PC-3 (cell line): ENCODE results near the gene LRRC28. TPM values are rescaled to one million over a fixed set of nuclear protein-coding genes. Genes with fewer than 3 reads are reported as not detected.

Source experiments
- ATAC-seq: fragments of 200-7000 bp; cut with Tn5 transposase; 2 replicates; pipeline ENCODE4 v1.9.1; 2020; ENCODE audit warnings: mild to moderate bottlenecking, moderate library complexity
- BruUV-seq: library from RNA; stranded (reverse); fragments of 400-500 nt; replicated peaks from 2 replicates; lab custom pipeline; 2021; lab: Mats Ljungman, UMichigan
- CTCF ChIA-PET: fragments of 300-600 bp; sonication (Branson Sonifier 250); formaldehyde crosslinking; loops from one replicate; lab custom pipeline; 2022; ENCODE audit warnings: antibody characterized with exemption; lab: Charles Lee
- POLR2A ChIA-PET: fragments of 300-600 bp; sonication (Branson Sonifier 250); formaldehyde crosslinking; loops from one replicate; lab custom pipeline; 2022; ENCODE audit warnings: antibody characterized with exemption; ENCODE audit not compliant: unreplicated experiment; lab: Charles Lee
- DNase-seq: peaks from one replicate; pipeline ENCODE4 v3.0.0-alpha.2; 2015
- H2AFZ ChIP-seq: fragments of 300-600 bp; sonication (generic); 2 replicates; pipeline ENCODE4 v1.6.0; 2016; ENCODE audit warnings: antibody characterized with exemption, low read length
- H3F3A ChIP-seq: fragments of 300-600 bp; sonication (generic); one replicate; pipeline ENCODE4 v1.6.0; 2017; ENCODE audit warnings: antibody characterized with exemption, low read length, control low read depth, mild to moderate bottlenecking; ENCODE audit not compliant: unreplicated experiment
- H3K27ac ChIP-seq: fragments of 300-600 bp; sonication (generic); 2 replicates; pipeline ENCODE4 v1.5.1; 2016; ENCODE audit warnings: mild to moderate bottlenecking, low read length
- H3K27me3 ChIP-seq: fragments of 300-600 bp; sonication (generic); 2 replicates; pipeline ENCODE4 v1.6.1; 2016; ENCODE audit warnings: low read length, mixed read lengths
- H3K36me3 ChIP-seq: fragments of 300-600 bp; sonication (generic); 2 replicates; pipeline ENCODE4 v1.6.1; 2016; ENCODE audit warnings: low read depth, mixed run types, low read length, mixed read lengths
- H3K4me1 ChIP-seq: fragments of 300-600 bp; sonication (generic); 2 replicates; pipeline ENCODE4 v1.5.1; 2016; ENCODE audit warnings: low read length; ENCODE audit not compliant: insufficient read depth
- H3K4me2 ChIP-seq: fragments of 300-600 bp; sonication (generic); 2 replicates; pipeline ENCODE4 v1.6.0; 2016; ENCODE audit warnings: low read length
- H3K4me3 ChIP-seq: fragments of 300-600 bp; sonication (generic); 2 replicates; pipeline ENCODE4 v1.5.1; 2016; ENCODE audit warnings: mild to moderate bottlenecking, low read length, mixed read lengths
- H3K79me2 ChIP-seq: fragments of 300-600 bp; sonication (generic); 2 replicates; pipeline ENCODE4 v1.6.1; 2017; ENCODE audit warnings: low read length, mixed read lengths
- H3K9ac ChIP-seq: fragments of 300-600 bp; sonication (generic); 2 replicates; pipeline ENCODE4 v1.6.0; 2016; ENCODE audit warnings: mild to moderate bottlenecking, low read length
- H3K9me2 ChIP-seq: fragments of 300-600 bp; sonication (generic); replicated peaks from 2 replicates; pipeline ENCODE4 v1.6.1; 2016; ENCODE audit warnings: mixed run types, low read length, mixed read lengths
- H3K9me3 ChIP-seq: fragments of 300-600 bp; sonication (generic); 2 replicates; pipeline ENCODE4 v1.6.1; 2016; ENCODE audit warnings: low read length, mixed read lengths
- H4K20me1 ChIP-seq: fragments of 300-600 bp; sonication (generic); 2 replicates; pipeline ENCODE4 v1.6.1; 2016; ENCODE audit warnings: low read length, mixed read lengths
- EZH2 ChIP-seq: fragments of 300-600 bp; sonication (generic); IDR thresholded peaks from one replicate; pipeline ENCODE4 v1.6.1; 2017; ENCODE audit warnings: antibody characterized with exemption, mild to moderate bottlenecking, low read length; ENCODE audit not compliant: unreplicated experiment
- EZH2phosphoT487 ChIP-seq: fragments of 300-600 bp; sonication (generic); IDR thresholded peaks from 2 replicates; pipeline ENCODE4 v1.6.1; 2018; ENCODE audit warnings: mild to moderate bottlenecking, antibody characterized with exemption, low read length, borderline replicate concordance
- intact Hi-C: fragments of 100-400 bp; cut with micrococcal nuclease; formaldehyde crosslinking; loops from 2 replicates; pipeline ENCODE4 v1.9.0; 2023
- total RNA-seq: library from RNA; depleted of rRNA; stranded (reverse); fragments of >200 nt; gene quantifications from 2 replicates; pipeline ENCODE4 v1.2.3, GENCODE V29; 2014
- TF ChIP-seq, protein P1 (sequence below): fragments of 300-600 bp; sonication (generic); conservative IDR thresholded peaks from 2 replicates; pipeline ENCODE4 v1.5.1; 2017; ENCODE audit warnings: antibody characterized with exemption, low read depth, mild to moderate bottlenecking, low read length

LRRC28 gene
- total RNA-seq, 1 experiment from 2014 or later, result 10.6 TPM

DNA sequence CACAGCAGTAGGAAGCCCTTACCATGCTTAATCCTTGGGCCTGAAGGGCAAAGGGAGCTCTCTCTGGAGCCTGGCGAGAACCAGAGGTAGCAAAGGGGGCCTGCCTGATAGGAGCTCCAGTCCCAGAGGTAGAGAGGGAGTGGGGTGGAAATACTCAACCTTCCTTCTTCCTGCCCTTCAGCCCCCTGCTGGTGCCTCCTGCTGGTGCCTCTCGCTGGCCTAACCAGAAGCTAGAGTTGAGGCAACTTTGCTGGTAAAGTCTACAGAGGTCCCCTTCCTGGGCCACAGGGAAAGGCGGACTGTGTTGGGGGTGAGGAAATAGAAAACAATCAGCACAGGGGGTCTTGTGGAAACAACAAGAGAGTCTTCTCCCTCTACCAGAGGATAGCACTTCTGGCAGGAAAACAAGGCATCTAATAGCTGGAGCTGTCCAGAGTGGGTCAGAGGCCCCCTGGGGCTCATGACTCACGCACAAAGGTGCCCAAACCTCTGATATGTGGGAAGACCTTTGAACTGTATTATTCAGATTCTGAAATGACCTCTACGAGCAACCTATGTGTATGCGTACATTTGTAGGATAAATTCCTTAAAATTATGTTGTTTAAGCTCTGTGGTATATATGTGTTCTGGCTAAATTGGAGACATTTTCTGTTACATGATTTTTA is 133.9 kb downstream of the LRRC28 start:
- Histone ChIP-seq H3K4me1 (peaks cover 10% of the 10 kb centered on the region; the same call in 1 of the 2 replicates), H3K27ac (no peak overlapping the region), H2AFZ (no peak overlapping the region), H3K9ac (no peak overlapping the region), H3K36me3 (no peaks in the 10 kb centered on the region), H3F3A (no peaks in the 10 kb centered on the region), H4K20me1 (no peaks in the 10 kb centered on the region), H3K9me2 (no peaks in the 10 kb centered on the region), H3K79me2 (no peaks in the 10 kb centered on the region), H3K4me2 (no peak overlapping the region), H3K9me3 (no peaks in the 10 kb centered on the region), H3K4me3 (no peak overlapping the region), H3K27me3 (no peaks in the 10 kb centered on the region)
- CTCF ChIA-PET, result no interaction called here
- TF ChIP-seq EZH2, result no peak
- TF ChIP-seq EZH2phosphoT487, result no peak
- TF ChIP-seq, protein P1, sequence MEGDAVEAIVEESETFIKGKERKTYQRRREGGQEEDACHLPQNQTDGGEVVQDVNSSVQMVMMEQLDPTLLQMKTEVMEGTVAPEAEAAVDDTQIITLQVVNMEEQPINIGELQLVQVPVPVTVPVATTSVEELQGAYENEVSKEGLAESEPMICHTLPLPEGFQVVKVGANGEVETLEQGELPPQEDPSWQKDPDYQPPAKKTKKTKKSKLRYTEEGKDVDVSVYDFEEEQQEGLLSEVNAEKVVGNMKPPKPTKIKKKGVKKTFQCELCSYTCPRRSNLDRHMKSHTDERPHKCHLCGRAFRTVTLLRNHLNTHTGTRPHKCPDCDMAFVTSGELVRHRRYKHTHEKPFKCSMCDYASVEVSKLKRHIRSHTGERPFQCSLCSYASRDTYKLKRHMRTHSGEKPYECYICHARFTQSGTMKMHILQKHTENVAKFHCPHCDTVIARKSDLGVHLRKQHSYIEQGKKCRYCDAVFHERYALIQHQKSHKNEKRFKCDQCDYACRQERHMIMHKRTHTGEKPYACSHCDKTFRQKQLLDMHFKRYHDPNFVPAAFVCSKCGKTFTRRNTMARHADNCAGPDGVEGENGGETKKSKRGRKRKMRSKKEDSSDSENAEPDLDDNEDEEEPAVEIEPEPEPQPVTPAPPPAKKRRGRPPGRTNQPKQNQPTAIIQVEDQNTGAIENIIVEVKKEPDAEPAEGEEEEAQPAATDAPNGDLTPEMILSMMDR, result peak; percentile 31; the same call in 1 of the 2 replicates
- BruUV-seq, result no TSS peak
- ATAC-seq (no peak), DNase-seq (no peak)
- intact Hi-C loops, result no loop called here
- POLR2A ChIA-PET, result interaction anchor here (0.5 kb wide), 1 partner anchor 40 kb away, joined by 3 read pairs; no protein-coding TSS in a partner anchor

DNA sequence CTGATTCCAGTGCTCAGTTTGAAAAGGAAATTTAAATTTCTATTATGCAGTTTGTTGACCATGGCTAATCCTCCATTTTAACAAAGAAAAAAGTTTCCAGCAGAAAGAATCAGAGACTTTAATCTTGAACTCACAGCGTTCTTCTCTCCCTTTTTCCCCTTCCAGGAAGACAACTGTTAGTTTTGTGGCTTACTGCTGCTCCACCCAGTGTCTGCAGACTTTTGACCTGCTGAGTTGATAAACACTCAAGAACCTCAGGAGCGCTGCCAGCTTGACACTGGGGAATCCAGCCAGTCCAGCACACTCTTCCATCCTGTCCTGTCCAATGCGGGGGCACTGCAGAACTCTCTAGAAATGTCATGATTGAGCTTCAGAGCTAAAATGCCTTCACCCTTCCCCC is 134.6 kb downstream of the LRRC28 start:
- Histone ChIP-seq H3F3A (no peaks in the 10 kb centered on the region), H4K20me1 (no peaks in the 10 kb centered on the region), H2AFZ (no peak overlapping the region), H3K4me2 (no peak overlapping the region), H3K27ac (no peak overlapping the region), H3K9me2 (no peaks in the 10 kb centered on the region), H3K9me3 (no peaks in the 10 kb centered on the region), H3K4me1 (peaks cover 10% of the 10 kb centered on the region; the same call in 1 of the 2 replicates), H3K79me2 (no peaks in the 10 kb centered on the region), H3K4me3 (no peak overlapping the region), H3K9ac (no peak overlapping the region), H3K36me3 (no peaks in the 10 kb centered on the region), H3K27me3 (no peaks in the 10 kb centered on the region)
- TF ChIP-seq EZH2 (no peak), EZH2phosphoT487 (no peak)
- TF ChIP-seq, protein P1, result no peak
- BruUV-seq, result no TSS peak
- ATAC-seq, result peak; percentile 35; the same call in 1 of the 2 replicates
- ChIA-PET CTCF (no interaction called here), POLR2A (interaction anchor here (0.5 kb wide), 1 partner anchor 39 kb away, joined by 3 read pairs; no protein-coding TSS in a partner anchor)
- intact Hi-C loops, result no loop called here
- DNase-seq, result peak; percentile 11

DNA sequence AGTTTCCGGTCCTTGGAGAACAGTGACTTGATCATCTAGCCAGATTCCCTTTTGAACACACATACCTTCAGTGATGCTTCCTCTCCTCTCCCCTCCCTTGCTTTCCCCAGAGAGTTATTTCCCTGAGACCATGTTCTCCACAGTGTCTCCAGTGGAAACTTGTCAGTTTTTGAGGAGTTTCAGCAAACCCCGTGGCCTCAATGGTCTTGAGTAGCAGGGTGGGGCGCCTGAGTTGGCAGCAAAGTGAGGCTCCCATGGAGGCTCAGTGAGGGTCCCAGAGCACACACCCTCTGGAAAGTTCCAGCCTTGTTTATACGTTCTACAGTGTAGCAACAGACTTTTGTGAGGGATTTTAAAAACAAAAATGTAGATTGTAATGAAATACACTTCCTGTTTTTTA is 135.1 kb downstream of the LRRC28 start:
- Histone ChIP-seq H3K36me3 (no peaks in the 10 kb centered on the region), H3K9me2 (no peaks in the 10 kb centered on the region), H4K20me1 (no peaks in the 10 kb centered on the region), H3K9ac (no peak overlapping the region), H3K4me1 (peaks cover 10% of the 10 kb centered on the region; the same call in 1 of the 2 replicates), H3K27me3 (no peaks in the 10 kb centered on the region), H2AFZ (no peak overlapping the region), H3K4me2 (no peak overlapping the region), H3K9me3 (no peaks in the 10 kb centered on the region), H3K4me3 (no peak overlapping the region), H3F3A (no peaks in the 10 kb centered on the region), H3K79me2 (no peaks in the 10 kb centered on the region), H3K27ac (no peak overlapping the region)
- no peak for DNase-seq
- no peak for ATAC-seq
- CTCF ChIA-PET, result no interaction called here
- POLR2A ChIA-PET, result no interaction called here
- TF ChIP-seq, protein P1, result no peak
- TF ChIP-seq EZH2phosphoT487 (no peak), EZH2 (no peak)
- no TSS peak for BruUV-seq
- intact Hi-C loops, result no loop called here
